ENCODE data around the gene HMG20A. TPM values are rescaled to one million over a fixed set of nuclear protein-coding genes. Genes with fewer than 3 reads are reported as not detected.
A peak's percentile ranks its signal among the peaks of the same experiment; 100 is the strongest.

HMG20A gene
- total RNA-seq, 1 donor = 30.8 TPM

DNA sequence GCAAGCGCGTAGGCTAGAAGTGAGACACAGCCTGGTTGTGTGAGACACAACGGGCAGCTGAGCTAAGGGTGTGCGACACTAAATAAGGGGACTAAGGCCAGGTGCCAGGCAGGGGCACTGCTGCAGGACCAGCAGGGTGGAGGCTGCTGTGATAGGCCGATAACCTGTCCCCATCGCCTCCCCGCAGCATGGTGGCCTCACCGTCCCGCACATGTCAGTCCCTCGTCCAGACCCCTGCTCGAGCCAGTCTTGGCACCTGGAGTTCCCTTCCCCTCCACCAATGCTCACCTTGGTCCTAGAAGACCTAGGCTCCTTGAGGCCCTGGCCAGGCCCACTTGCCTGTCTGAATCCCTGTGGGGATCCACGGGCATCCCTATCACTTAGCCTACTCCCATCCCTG is 96.1 kb downstream of the HMG20A start:
- peak overlapping the region; percentile 30 for H3K4me2 ChIP-seq (ENCODE audit: insufficient read depth, low read length)
- no peaks in the 10 kb centered on the region for H3K27me3 ChIP-seq (ENCODE audit: insufficient read depth, low read length)
- H3K4me1 ChIP-seq (ENCODE audit: insufficient read depth, low read length) = peaks cover 11% of the 10 kb centered on the region
- no peak overlapping the region for H3K27ac ChIP-seq (ENCODE audit: low read depth, low read length)
- no peaks in the 10 kb centered on the region for H3K36me3 ChIP-seq (ENCODE audit: insufficient read depth, low read length)
- H4K20me1 ChIP-seq (ENCODE audit: insufficient read depth, low read length) = no peaks in the 10 kb centered on the region
- TF ChIP-seq, protein P1, sequence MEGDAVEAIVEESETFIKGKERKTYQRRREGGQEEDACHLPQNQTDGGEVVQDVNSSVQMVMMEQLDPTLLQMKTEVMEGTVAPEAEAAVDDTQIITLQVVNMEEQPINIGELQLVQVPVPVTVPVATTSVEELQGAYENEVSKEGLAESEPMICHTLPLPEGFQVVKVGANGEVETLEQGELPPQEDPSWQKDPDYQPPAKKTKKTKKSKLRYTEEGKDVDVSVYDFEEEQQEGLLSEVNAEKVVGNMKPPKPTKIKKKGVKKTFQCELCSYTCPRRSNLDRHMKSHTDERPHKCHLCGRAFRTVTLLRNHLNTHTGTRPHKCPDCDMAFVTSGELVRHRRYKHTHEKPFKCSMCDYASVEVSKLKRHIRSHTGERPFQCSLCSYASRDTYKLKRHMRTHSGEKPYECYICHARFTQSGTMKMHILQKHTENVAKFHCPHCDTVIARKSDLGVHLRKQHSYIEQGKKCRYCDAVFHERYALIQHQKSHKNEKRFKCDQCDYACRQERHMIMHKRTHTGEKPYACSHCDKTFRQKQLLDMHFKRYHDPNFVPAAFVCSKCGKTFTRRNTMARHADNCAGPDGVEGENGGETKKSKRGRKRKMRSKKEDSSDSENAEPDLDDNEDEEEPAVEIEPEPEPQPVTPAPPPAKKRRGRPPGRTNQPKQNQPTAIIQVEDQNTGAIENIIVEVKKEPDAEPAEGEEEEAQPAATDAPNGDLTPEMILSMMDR (IDR thresholded peaks at IDR 0.05; ENCODE audit: extremely low read depth, low read depth, low read length) = no peak
- DNase-seq (ENCODE audit: insufficient read length, low spot score, missing footprints) = no peak
- H3K9me3 ChIP-seq (ENCODE audit: low read depth, low read length) = no peaks in the 10 kb centered on the region
- H3K4me3 ChIP-seq (ENCODE audit: insufficient read depth, low read length) = no peak overlapping the region
- no peaks in the 10 kb centered on the region for H3K79me2 ChIP-seq (ENCODE audit: insufficient read depth, low read length)
- H2AFZ ChIP-seq (ENCODE audit: low read length) = no peak overlapping the region

DNA sequence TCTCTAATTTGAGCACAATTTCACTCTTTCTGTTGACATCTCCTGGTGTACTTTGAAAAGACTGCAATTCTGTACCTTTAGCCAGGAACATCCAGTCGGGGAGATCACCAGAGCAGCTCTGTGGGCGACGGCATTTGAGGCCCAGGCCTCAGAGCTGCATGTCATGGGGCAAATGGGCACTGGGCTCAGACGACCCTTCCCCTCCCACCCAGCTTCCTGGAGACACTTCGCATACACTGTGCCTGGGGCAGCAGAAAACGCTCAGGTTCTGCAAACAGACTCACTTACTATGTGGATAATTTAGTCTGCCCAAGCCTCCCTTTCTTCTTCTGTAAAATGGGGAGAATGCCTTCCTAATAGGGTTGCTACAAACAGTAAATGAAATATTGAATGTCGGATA is 96.9 kb downstream of the HMG20A start:
- no peak overlapping the region for H3K4me3 ChIP-seq (ENCODE audit: insufficient read depth, low read length)
- peaks cover 11% of the 10 kb centered on the region for H3K4me1 ChIP-seq (ENCODE audit: insufficient read depth, low read length)
- no peaks in the 10 kb centered on the region for H3K36me3 ChIP-seq (ENCODE audit: insufficient read depth, low read length)
- no peak overlapping the region for H2AFZ ChIP-seq (ENCODE audit: low read length)
- H4K20me1 ChIP-seq (ENCODE audit: insufficient read depth, low read length) = no peaks in the 10 kb centered on the region
- no peaks in the 10 kb centered on the region for H3K79me2 ChIP-seq (ENCODE audit: insufficient read depth, low read length)
- H3K27me3 ChIP-seq (ENCODE audit: insufficient read depth, low read length) = no peaks in the 10 kb centered on the region
- DNase-seq (ENCODE audit: insufficient read length, low spot score, missing footprints) = no peak
- H3K27ac ChIP-seq (ENCODE audit: low read depth, low read length) = no peak overlapping the region
- TF ChIP-seq, protein P1 (IDR thresholded peaks at IDR 0.05; ENCODE audit: extremely low read depth, low read depth, low read length) = no peak
- H3K4me2 ChIP-seq (ENCODE audit: insufficient read depth, low read length) = no peak overlapping the region
- H3K9me3 ChIP-seq (ENCODE audit: low read depth, low read length) = no peaks in the 10 kb centered on the region

DNA sequence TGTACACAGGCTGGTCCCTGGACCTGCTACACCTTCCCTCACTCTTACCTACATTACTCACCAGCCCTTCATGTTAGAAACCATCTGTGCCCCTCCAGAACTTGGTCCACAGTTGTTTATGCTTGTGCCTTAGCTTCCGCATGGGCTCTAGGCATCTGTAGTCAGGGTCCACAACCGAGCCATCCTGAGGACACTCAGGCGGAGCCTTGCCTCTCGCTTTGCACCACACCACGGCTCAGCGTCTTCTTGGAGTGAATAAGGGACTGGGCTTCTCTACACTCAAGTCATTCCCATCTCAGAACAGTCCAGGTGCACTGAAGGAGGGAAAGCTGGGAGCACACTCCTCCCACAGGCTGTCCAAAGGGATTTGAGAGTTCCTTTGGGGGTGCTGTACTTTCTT is 97.8 kb downstream of the HMG20A start:
- Histone ChIP-seq H3K9me3 (ENCODE audit: low read depth, low read length) (no peaks in the 10 kb centered on the region), H3K27me3 (ENCODE audit: insufficient read depth, low read length) (no peaks in the 10 kb centered on the region), H3K79me2 (ENCODE audit: insufficient read depth, low read length) (no peaks in the 10 kb centered on the region), H3K4me2 (ENCODE audit: insufficient read depth, low read length) (no peak overlapping the region), H2AFZ (ENCODE audit: low read length) (no peak overlapping the region), H3K4me1 (ENCODE audit: insufficient read depth, low read length) (peaks cover 11% of the 10 kb centered on the region), H3K4me3 (ENCODE audit: insufficient read depth, low read length) (no peak overlapping the region), H3K36me3 (ENCODE audit: insufficient read depth, low read length) (no peaks in the 10 kb centered on the region), H4K20me1 (ENCODE audit: insufficient read depth, low read length) (no peaks in the 10 kb centered on the region), H3K27ac (ENCODE audit: low read depth, low read length) (no peak overlapping the region)
- TF ChIP-seq, protein P1 (IDR thresholded peaks at IDR 0.05; ENCODE audit: extremely low read depth, low read depth, low read length) = no peak
- no peak for DNase-seq (ENCODE audit: insufficient read length, low spot score, missing footprints)

DNA sequence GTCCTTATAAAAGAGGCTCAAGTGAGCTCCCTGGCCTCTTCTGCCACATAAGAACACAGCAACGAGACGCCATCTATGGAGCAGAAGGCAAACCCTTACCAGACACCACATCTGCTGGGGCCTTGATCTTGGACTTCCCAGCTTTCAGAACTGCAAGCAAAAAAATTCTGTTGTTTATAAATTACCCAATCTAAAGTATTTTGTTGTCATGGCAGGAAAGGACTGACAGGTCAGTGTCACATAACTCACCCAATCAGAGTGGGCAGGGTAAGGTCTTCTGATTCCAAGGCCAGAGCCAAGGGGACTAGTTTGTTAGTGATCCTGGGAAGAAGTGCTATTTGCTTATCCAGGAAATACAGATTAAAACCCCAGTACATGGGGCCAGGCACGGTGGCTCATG is 98.9 kb downstream of the HMG20A start:
- DNase-seq (ENCODE audit: insufficient read length, low spot score, missing footprints) = no peak
- no peaks in the 10 kb centered on the region for H4K20me1 ChIP-seq (ENCODE audit: insufficient read depth, low read length)
- TF ChIP-seq, protein P1 (IDR thresholded peaks at IDR 0.05; ENCODE audit: extremely low read depth, low read depth, low read length) = no peak
- no peak overlapping the region for H3K4me2 ChIP-seq (ENCODE audit: insufficient read depth, low read length)
- H3K79me2 ChIP-seq (ENCODE audit: insufficient read depth, low read length) = no peaks in the 10 kb centered on the region
- no peak overlapping the region for H2AFZ ChIP-seq (ENCODE audit: low read length)
- no peak overlapping the region for H3K27ac ChIP-seq (ENCODE audit: low read depth, low read length)
- H3K4me1 ChIP-seq (ENCODE audit: insufficient read depth, low read length) = peaks cover 11% of the 10 kb centered on the region
- H3K9me3 ChIP-seq (ENCODE audit: low read depth, low read length) = no peaks in the 10 kb centered on the region
- no peaks in the 10 kb centered on the region for H3K36me3 ChIP-seq (ENCODE audit: insufficient read depth, low read length)
- H3K4me3 ChIP-seq (ENCODE audit: insufficient read depth, low read length) = no peak overlapping the region
- H3K27me3 ChIP-seq (ENCODE audit: insufficient read depth, low read length) = no peaks in the 10 kb centered on the region
